ENCODE results near the gene SUSD4. TPM values are rescaled to one million over a fixed set of nuclear protein-coding genes. Genes with fewer than 3 reads are reported as not detected.
"Not testable (repeated sequence)": the region's sequence is repeated elsewhere in the genome, so short reads cannot be mapped to it uniquely, and the experiment has no call there.

Gene SUSD4
- total and polyA plus RNA-seq, 2 donors (not counting 1 experiment from before 2014, with no cell fraction given), result 0.33 TPM; not detected in 1

- Histone ChIP-seq H3K27me3 (ENCODE audit: control insufficient read depth, insufficient read depth, low read length) (peaks cover 5% of the 10 kb centered on the region), H3K27ac (ENCODE audit: insufficient read depth, low read length) (no peak overlapping the region), H2AFZ (ENCODE audit: low read length) (no peak overlapping the region), H3K9me3 (ENCODE audit: control insufficient read depth, insufficient read depth, low read depth, low read length) (no peaks in the 10 kb centered on the region), H3K4me3 (replicated peaks in 1 of 4; ENCODE audit: control extremely low read depth in 1 of 4, insufficient read depth in 1 of 4, low read depth in 3 of 4, low read length in 4 of 4) (no peak overlapping the region), H3K4me2 (ENCODE audit: extremely low read depth, insufficient read depth, low read length) (no peak overlapping the region), H3K4me1 (ENCODE audit: control insufficient read depth, extremely low read depth, insufficient read depth, low read length) (no peaks in the 10 kb centered on the region), H3K36me3 (ENCODE audit: control insufficient read depth, insufficient read depth, low read length) (no peaks in the 10 kb centered on the region), H3K79me2 (ENCODE audit: control insufficient read depth, insufficient read depth, low read length) (no peaks in the 10 kb centered on the region), H3K9ac (ENCODE audit: insufficient read depth, low read length) (no peak overlapping the region), H4K20me1 (ENCODE audit: control insufficient read depth, extremely low read depth, insufficient read depth, low read length) (no peaks in the 10 kb centered on the region)
- TF ChIP-seq CTCF (conservative IDR thresholded peaks at IDR 0.05 in 1 of 2, IDR thresholded peaks at IDR 0.05 in 1 of 2; ENCODE audit: low read depth in 1 of 2, low read length in 2 of 2) (no peak), EZH2 (IDR thresholded peaks at IDR 0.05; ENCODE audit: low read length, missing control alignments) (no peak)
- DNase-seq (ENCODE audit: low read depth in 2 of 2), result no peak
Measured at GRCh38 chr1:223256034-223256433, 107.9 kb downstream of the SUSD4 start.

GRCh38 chr1:223253916-223254315, 110.1 kb downstream of the SUSD4 start:
- Histone ChIP-seq H3K4me3 (replicated peaks in 1 of 4; ENCODE audit: control extremely low read depth in 1 of 4, insufficient read depth in 1 of 4, low read depth in 3 of 4, low read length in 4 of 4) (no peak overlapping the region), H3K4me1 (ENCODE audit: control insufficient read depth, extremely low read depth, insufficient read depth, low read length) (no peaks in the 10 kb centered on the region), H2AFZ (ENCODE audit: low read length) (no peak overlapping the region), H4K20me1 (ENCODE audit: control insufficient read depth, extremely low read depth, insufficient read depth, low read length) (no peaks in the 10 kb centered on the region), H3K4me2 (ENCODE audit: extremely low read depth, insufficient read depth, low read length) (no peak overlapping the region), H3K9ac (ENCODE audit: insufficient read depth, low read length) (no peak overlapping the region), H3K27me3 (ENCODE audit: control insufficient read depth, insufficient read depth, low read length) (peaks cover 3% of the 10 kb centered on the region), H3K27ac (ENCODE audit: insufficient read depth, low read length) (no peak overlapping the region), H3K9me3 (ENCODE audit: control insufficient read depth, insufficient read depth, low read depth, low read length) (no peaks in the 10 kb centered on the region), H3K79me2 (ENCODE audit: control insufficient read depth, insufficient read depth, low read length) (no peaks in the 10 kb centered on the region), H3K36me3 (ENCODE audit: control insufficient read depth, insufficient read depth, low read length) (no peaks in the 10 kb centered on the region)
- no peak for DNase-seq (ENCODE audit: low read depth in 2 of 2)
- TF ChIP-seq EZH2 (IDR thresholded peaks at IDR 0.05; ENCODE audit: low read length, missing control alignments) (no peak), CTCF (conservative IDR thresholded peaks at IDR 0.05 in 1 of 2, IDR thresholded peaks at IDR 0.05 in 1 of 2; ENCODE audit: low read depth in 1 of 2, low read length in 2 of 2) (no peak)

- H3K79me2 ChIP-seq (ENCODE audit: control insufficient read depth, insufficient read depth, low read length); H3K27ac ChIP-seq (ENCODE audit: insufficient read depth, low read length): not testable (repeated sequence)
Measured at GRCh38 chr1:223251387-223251786, 112.6 kb downstream of the SUSD4 start.

More at GRCh38 chr1:223251387-223251786, 112.6 kb downstream of the SUSD4 start:
- not testable (repeated sequence) for H3K9ac ChIP-seq (ENCODE audit: insufficient read depth, low read length); H3K4me3 ChIP-seq (replicated peaks in 1 of 4; ENCODE audit: control extremely low read depth in 1 of 4, insufficient read depth in 1 of 4, low read depth in 3 of 4, low read length in 4 of 4); H2AFZ ChIP-seq (ENCODE audit: low read length); H3K4me2 ChIP-seq (ENCODE audit: extremely low read depth, insufficient read depth, low read length); H3K9me3 ChIP-seq (ENCODE audit: control insufficient read depth, insufficient read depth, low read depth, low read length); H3K4me1 ChIP-seq (ENCODE audit: control insufficient read depth, extremely low read depth, insufficient read depth, low read length); DNase-seq (ENCODE audit: low read depth in 2 of 2); H3K36me3 ChIP-seq (ENCODE audit: control insufficient read depth, insufficient read depth, low read length); H3K27me3 ChIP-seq (ENCODE audit: control insufficient read depth, insufficient read depth, low read length); H4K20me1 ChIP-seq (ENCODE audit: control insufficient read depth, extremely low read depth, insufficient read depth, low read length)
